Measurements from ENCODE around the gene NUDT16L1. TPM values are rescaled to one million over a fixed set of nuclear protein-coding genes. Genes with fewer than 3 reads are reported as not detected.

The NUDT16L1 gene
- polyA plus RNA-seq, 1 of the 3 experiments (the other 2 are of a cell fraction), result 45.8 TPM

GRCh38 chr16:4709481-4709880, 16.1 kb downstream of the NUDT16L1 start (continued):
- TF ChIP-seq IRF3 (IDR thresholded peaks at IDR 0.05; ENCODE audit: low read depth, low read length) (no peak), NFIC (IDR thresholded peaks at IDR 0.05; ENCODE audit: borderline replicate concordance) (no peak), NRF1 (IDR thresholded peaks at IDR 0.05; ENCODE audit: low read depth, low read length) (no peak), GATA2 (CRISPR knock-in tag; IDR thresholded peaks at IDR 0.05) (no peak)
- TF ChIP-seq, protein P1, sequence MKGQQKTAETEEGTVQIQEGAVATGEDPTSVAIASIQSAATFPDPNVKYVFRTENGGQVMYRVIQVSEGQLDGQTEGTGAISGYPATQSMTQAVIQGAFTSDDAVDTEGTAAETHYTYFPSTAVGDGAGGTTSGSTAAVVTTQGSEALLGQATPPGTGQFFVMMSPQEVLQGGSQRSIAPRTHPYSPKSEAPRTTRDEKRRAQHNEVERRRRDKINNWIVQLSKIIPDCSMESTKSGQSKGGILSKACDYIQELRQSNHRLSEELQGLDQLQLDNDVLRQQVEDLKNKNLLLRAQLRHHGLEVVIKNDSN (IDR thresholded peaks at IDR 0.05; ENCODE audit: borderline replicate concordance, low read depth), result no peak

GRCh38 chr16:4713663-4714501, 20.5 kb downstream of the NUDT16L1 start:
- H3K27ac ChIP-seq (ENCODE audit: low read depth in 2 of 2, low read length in 1 of 2), result no peak overlapping the region
- WGBS (ENCODE audit: low lambda C conversion rate), result 95% methylated on average over 17 of the region's 18 CpGs
- no peaks in the 10 kb centered on the region for H3K4me1 ChIP-seq (ENCODE audit: control insufficient read depth in 1 of 2, insufficient read depth in 2 of 2, low read depth in 1 of 2, low read length in 1 of 2)
- H3K4me2 ChIP-seq, result no peak overlapping the region
- peaks cover 15 to 29% of the 10 kb centered on the region in 2 experiments for H3K36me3 ChIP-seq (replicated peaks in 1 of 2; ENCODE audit: control insufficient read depth in 1 of 2, insufficient read depth in 2 of 2, low read length in 1 of 2)
- H3K9me2 ChIP-seq, result no peaks in the 10 kb centered on the region
- TF ChIP-seq EP300 (IDR thresholded peaks at IDR 0.05; ENCODE audit: borderline replicate concordance in 1 of 2, low read depth in 1 of 2, low read length in 1 of 2) (no peak), IRF3 (IDR thresholded peaks at IDR 0.05; ENCODE audit: low read depth, low read length) (no peak), POLR2AphosphoS5 (IDR thresholded peaks at IDR 0.05; ENCODE audit: low read depth, low read length) (no peak), TCF12 (IDR thresholded peaks at IDR 0.05) (no peak), FOXM1 (IDR thresholded peaks at IDR 0.05; ENCODE audit: low read depth) (no peak), MEF2A (IDR thresholded peaks at IDR 0.05; ENCODE audit: borderline replicate concordance, low read depth) (no peak), RAD21 (IDR thresholded peaks at IDR 0.05; ENCODE audit: low read length) (no peak), TEAD4 (IDR thresholded peaks at IDR 0.05; ENCODE audit: borderline replicate concordance, insufficient read depth) (no peak), TAF1 (IDR thresholded peaks at IDR 0.05; ENCODE audit: borderline replicate concordance, low read depth, low read length) (no peak), CHD2 (IDR thresholded peaks at IDR 0.05; ENCODE audit: low read length, partially characterized antibody) (no peak)
- TF ChIP-seq, protein P2, sequence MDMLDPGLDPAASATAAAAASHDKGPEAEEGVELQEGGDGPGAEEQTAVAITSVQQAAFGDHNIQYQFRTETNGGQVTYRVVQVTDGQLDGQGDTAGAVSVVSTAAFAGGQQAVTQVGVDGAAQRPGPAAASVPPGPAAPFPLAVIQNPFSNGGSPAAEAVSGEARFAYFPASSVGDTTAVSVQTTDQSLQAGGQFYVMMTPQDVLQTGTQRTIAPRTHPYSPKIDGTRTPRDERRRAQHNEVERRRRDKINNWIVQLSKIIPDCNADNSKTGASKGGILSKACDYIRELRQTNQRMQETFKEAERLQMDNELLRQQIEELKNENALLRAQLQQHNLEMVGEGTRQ (IDR thresholded peaks at IDR 0.05; ENCODE audit: borderline replicate concordance, low read depth, low read length), result no peak
- TF ChIP-seq, protein P3, sequence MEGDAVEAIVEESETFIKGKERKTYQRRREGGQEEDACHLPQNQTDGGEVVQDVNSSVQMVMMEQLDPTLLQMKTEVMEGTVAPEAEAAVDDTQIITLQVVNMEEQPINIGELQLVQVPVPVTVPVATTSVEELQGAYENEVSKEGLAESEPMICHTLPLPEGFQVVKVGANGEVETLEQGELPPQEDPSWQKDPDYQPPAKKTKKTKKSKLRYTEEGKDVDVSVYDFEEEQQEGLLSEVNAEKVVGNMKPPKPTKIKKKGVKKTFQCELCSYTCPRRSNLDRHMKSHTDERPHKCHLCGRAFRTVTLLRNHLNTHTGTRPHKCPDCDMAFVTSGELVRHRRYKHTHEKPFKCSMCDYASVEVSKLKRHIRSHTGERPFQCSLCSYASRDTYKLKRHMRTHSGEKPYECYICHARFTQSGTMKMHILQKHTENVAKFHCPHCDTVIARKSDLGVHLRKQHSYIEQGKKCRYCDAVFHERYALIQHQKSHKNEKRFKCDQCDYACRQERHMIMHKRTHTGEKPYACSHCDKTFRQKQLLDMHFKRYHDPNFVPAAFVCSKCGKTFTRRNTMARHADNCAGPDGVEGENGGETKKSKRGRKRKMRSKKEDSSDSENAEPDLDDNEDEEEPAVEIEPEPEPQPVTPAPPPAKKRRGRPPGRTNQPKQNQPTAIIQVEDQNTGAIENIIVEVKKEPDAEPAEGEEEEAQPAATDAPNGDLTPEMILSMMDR (IDR thresholded peaks at IDR 0.05), result no peak
- ChIA-PET CTCF (no interaction called here), POLR2A (no interaction called here)
- no peak overlapping the region for H3K9ac ChIP-seq
- H3K9me3 ChIP-seq, result no peaks in the 10 kb centered on the region
- no peak for DNase-seq
- no peaks in the 10 kb centered on the region for H3K27me3 ChIP-seq (ENCODE audit: insufficient read depth)
- H3K79me2 ChIP-seq (ENCODE audit: insufficient read depth), result peaks cover 2% of the 10 kb centered on the region; the same call in 1 of the 2 replicates
- no peak overlapping the region for H2AFZ ChIP-seq (ENCODE audit: low read depth)
- H3K4me3 ChIP-seq (ENCODE audit: low read depth in 2 of 2, low read length in 1 of 2), result no peak overlapping the region
- H4K20me1 ChIP-seq (ENCODE audit: insufficient read depth), result 0 out of 2 replicates have a peak, but pooled peaks cover 4% of the 10 kb centered on the region
- peaks cover 19% of the 10 kb centered on the region for H3F3A ChIP-seq (replicated peaks; ENCODE audit: insufficient read depth)
